GM19351 (cell line): ENCODE results near the gene GJA10.
"Not testable (repeated sequence)": the region's sequence is repeated elsewhere in the genome, so short reads cannot be mapped to it uniquely, and the experiment has no call there.

Experiments
- ATAC-seq: cut with Tn5 transposase; IDR thresholded peaks from one replicate; pipeline ENCODE4 v1.9.1; 2021; ENCODE audit warnings: mild to moderate bottlenecking, moderate library complexity; ENCODE audit not compliant: unreplicated experiment

The GJA10 gene

GRCh38 chr6:89894169-89894568, at the start of gene GJA10:
GJA10 (plus strand) TSS chr6:89894469; CDS start chr6:89894469, 0 bp downstream.
- no peak for ATAC-seq

GRCh38 chr6:89847513-89847912, 46.8 kb upstream of the GJA10 start:
- ATAC-seq: not testable (repeated sequence)

GRCh38 chr6:89853068-89853467, 41.2 kb upstream of the GJA10 start:
- no peak for ATAC-seq

GRCh38 chr6:89858041-89858440, 36.2 kb upstream of the GJA10 start:
- no peak for ATAC-seq

- peak; percentile 57 for ATAC-seq
Observed at GRCh38 chr6:89859744-89860143, 34.5 kb upstream of the GJA10 start.

- ATAC-seq: peak; percentile 83
Observed at GRCh38 chr6:89862273-89862672, 32.0 kb upstream of the GJA10 start.

GRCh38 chr6:89862698-89863097, 31.6 kb upstream of the GJA10 start:
- ATAC-seq: peak; percentile 7

- ATAC-seq: no peak
Observed at GRCh38 chr6:89866024-89866678, 28.1 kb upstream of the GJA10 start.

- ATAC-seq: no peak
Observed at GRCh38 chr6:89873721-89874120, 20.5 kb upstream of the GJA10 start.

- no peak for ATAC-seq
Observed at GRCh38 chr6:89874438-89874837, 19.8 kb upstream of the GJA10 start.

- ATAC-seq: no peak
Observed at GRCh38 chr6:89886378-89887120, 7.7 kb upstream of the GJA10 start.

GRCh38 chr6:89887452-89888137, 6.7 kb upstream of the GJA10 start:
- ATAC-seq: no peak

GRCh38 chr6:89888138-89888514, 6.1 kb upstream of the GJA10 start:
- ATAC-seq: no peak

GRCh38 chr6:89888871-89889270, 5.4 kb upstream of the GJA10 start:
- no peak for ATAC-seq

GRCh38 chr6:89890845-89891528, 3.3 kb upstream of the GJA10 start:
- ATAC-seq: not testable (repeated sequence)

- ATAC-seq: not testable (repeated sequence)
Observed at GRCh38 chr6:89892577-89892976, 1.7 kb upstream of the GJA10 start.

- no peak for ATAC-seq
Observed at GRCh38 chr6:89895276-89895874, 1.1 kb downstream of the GJA10 start.

- ATAC-seq: not testable (repeated sequence)
Observed at GRCh38 chr6:89910001-89910901, 16.0 kb downstream of the GJA10 start.

GRCh38 chr6:89910902-89911240, 16.6 kb downstream of the GJA10 start:
- no peak for ATAC-seq
